KBM-7 (cell line): ENCODE measurements around the gene CHID1.

ENCODE experiments used
- DNase-seq: peaks from one replicate; pipeline ENCODE4 v3.0.0-alpha.2; 2015
- in situ Hi-C: fragments of 300-500 bp; cut with MboI; formaldehyde crosslinking; loops from 2 replicates; pipeline ENCODE4 v1.14.3; 2020; ENCODE audit warnings: low sequenced_read_pairs, low pct_unique_long_range_greater_than_20kb, mixed read lengths

The CHID1 gene

GRCh38 chr11:856397-856796 lies 54.2 kb downstream of the CHID1 start:
- DNase-seq: no peak
- in situ Hi-C loops: no loop called here

DNA sequence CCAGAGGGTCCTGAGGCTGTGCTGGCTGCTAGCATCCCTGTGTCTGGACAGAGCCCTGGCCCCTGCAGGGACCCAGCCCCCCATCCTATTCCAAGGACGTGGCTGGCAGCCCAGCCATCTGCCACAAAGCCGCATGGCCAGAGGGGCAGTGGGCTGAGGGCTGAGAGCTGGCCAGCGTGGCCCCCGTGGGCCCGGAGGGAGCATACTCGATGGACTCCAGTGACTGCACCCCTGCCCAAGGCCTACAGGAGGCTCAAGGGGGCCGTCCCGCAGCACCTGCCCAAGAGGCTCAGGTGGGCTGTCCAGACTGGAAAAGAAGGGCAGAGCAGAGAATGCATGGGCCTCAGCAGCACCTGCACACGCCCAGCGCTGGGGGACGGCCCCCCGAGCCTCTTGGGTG lies 54.8 kb downstream of the CHID1 start:
- DNase-seq: no peak
- in situ Hi-C loops: no loop called here

- no peak for DNase-seq
- in situ Hi-C loops: no loop called here
These were observed 55.3 kb downstream of the CHID1 start for GRCh38 chr11:855330-855674.

GRCh38 chr11:854601-855329 lies 55.8 kb downstream of the CHID1 start:
- in situ Hi-C loops: no loop called here
- DNase-seq: no peak

GRCh38 chr11:853682-854448 lies 56.7 kb downstream of the CHID1 start:
- in situ Hi-C loops: no loop called here
- DNase-seq: no peak

DNA sequence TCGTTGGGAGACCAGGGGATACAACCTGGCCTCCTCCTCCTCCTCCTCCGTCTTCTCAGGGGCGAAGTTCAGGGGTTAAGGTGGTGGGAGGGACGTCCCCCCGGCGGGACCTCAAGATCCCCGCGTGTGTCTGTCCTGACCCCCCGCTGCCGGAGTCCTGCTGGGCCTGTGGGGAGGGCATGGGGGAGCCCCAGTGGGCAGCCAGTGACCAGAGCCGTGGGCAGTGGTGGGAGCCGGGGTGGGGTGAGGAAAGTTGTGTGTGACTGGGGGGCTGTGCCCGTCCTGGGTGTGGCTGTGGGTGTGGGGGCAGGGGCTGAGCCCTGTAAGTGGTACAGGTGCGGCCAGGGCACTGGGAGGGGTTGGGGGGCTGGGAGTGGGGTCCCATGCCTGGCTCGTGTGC lies 57.8 kb downstream of the CHID1 start:
- no peak for DNase-seq

DNA sequence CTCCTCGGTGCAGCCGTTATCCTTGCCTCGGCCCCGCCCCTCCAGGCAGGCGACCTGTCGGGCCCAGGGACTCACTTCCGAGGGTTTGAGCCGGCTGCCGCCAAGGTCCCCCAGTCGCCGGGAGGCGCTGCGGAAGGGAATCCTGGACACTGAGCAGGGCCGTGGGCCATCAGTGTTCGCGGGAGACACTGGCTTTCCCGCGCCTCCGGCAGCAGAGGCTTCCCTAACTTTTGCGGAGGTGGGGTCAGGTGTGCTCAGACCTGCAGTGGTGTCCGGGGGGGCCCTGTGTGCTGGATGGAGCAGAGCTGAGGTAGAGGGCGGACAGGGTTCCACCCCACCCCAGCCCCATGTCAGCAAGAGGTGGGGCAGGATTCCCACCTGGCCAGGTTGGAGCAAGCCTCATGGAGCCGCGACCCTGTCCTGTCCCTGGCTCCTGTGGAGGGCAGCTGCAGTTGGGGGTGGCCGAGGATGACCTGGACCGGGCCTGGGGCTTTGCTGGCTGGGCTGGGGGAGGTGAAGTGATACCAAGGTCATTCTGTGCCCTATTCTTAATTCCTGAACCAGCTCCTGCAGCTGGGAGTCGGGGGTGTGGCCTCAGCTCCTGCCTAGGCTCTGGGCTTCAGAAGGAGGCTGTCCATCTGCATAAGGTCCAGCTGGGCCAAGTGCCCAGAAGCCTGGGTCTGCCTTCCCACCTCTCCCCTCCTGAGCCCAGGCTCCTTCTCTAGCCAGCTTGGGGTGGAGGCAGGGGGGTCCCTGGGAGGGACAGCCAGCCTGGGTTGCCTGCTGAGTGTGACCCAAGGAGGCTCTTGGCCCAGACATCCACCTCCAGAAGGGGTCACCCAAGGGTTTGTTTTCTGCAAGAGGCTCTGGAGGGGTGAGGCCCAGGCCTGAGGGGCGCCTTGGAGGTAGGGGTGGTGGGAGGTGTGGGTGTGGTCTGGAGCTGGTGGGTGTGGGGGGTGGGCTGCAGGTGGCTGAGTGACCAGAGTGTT lies 59.5 kb downstream of the CHID1 start:
- in situ Hi-C loops: no loop called here

More for the DNA sequence above, 57.8 kb downstream of the CHID1 start:
- in situ Hi-C loops: no loop called here

GRCh38 chr11:849951-850774 lies 60.4 kb downstream of the CHID1 start:
- DNase-seq: no peak
- in situ Hi-C loops: no loop called here

More for the DNA sequence above, 59.5 kb downstream of the CHID1 start:
- DNase-seq: no peak

DNA sequence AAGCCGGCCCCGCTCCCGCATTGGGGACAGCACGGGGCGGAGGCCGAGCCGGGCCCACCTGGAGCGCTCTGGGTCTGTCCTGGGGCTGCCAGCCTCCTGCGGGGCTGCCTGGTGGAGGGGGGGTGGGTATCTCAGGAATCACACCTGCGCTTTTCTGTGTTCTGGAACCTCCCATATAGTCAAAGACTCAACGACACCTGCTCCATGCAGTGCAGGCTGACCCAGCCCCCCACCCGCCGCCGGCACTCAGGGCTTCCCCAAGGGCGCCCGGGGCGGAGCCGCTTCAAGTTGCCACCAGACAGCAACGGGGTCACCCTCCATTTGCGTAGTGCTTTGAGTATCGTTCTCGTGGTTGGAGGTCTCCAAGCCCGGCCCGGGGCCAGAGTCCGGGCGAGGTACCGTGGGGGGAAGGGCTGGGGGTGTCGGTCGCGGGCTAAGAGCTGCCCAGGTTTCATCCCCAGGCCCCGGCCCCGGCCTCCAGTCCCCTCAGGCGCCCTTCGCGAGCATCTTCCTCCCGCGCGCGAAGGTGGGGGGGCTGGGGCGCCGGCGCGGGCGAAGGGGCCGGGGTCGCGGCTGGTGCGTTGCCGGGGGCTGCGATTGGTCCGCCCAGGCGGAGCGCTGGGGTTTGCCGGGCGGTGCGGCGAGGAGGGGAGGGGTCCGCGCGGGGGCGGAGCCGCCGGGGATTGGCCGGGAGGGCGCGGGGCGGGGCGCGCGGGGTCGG lies 61.3 kb downstream of the CHID1 start:
- in situ Hi-C loops: no loop called here
- DNase-seq: no peak

GRCh38 chr11:848380-848931 lies 62.2 kb downstream of the CHID1 start:
- in situ Hi-C loops: no loop called here
- no peak for DNase-seq

DNA sequence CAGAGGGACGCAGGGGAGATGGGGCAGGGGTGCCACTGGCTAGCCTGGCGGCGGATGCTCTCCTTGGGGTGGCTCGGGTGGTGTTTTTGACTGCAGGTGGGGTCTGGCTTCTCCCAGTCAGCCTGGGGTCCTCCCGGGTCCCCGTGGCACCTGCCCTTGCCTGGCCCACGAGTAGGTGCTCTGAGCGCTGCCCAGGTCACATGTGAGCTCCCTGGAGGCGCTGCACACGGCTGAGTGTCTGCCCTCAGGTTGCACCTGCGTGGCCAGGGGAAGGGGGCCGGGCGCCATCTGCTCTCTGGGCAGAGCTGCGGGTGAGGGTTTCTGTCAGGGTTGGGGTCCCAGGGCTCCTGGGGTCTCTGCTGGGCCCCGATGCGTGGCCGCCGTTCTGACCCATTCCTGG lies 62.7 kb downstream of the CHID1 start:
- in situ Hi-C loops: no loop called here
- DNase-seq: no peak

DNA sequence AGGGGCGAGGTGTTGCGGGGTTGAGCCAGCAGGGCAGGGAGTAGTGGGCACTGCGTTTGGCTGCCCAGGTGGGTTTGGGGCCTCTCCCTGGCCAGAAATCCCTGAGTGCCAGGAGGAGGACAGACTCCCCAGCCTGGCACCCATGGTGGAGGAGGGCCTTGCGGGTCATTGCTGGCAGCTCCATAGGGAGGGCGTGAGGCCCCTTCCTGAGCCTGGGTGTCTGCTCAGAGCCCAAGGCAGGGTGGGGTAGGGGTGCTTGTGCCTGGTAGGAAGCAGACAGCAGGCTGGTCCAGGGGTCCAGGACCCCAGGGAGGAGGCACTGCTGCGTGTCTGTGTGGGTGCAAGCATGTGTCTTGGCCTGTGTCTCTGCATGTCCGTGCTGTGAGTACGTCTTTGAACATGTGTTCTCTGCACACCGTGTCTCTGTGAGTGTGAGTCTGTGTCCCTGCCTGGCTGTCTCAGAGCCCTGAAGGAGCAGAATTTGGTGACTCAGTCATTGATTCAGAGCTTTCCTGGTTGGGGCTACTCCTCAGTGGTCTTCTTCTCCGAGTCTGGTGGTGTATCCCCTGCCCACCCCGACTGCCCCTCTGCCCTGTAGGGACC lies 64.0 kb downstream of the CHID1 start:
- in situ Hi-C loops: no loop called here
- no peak for DNase-seq

DNA sequence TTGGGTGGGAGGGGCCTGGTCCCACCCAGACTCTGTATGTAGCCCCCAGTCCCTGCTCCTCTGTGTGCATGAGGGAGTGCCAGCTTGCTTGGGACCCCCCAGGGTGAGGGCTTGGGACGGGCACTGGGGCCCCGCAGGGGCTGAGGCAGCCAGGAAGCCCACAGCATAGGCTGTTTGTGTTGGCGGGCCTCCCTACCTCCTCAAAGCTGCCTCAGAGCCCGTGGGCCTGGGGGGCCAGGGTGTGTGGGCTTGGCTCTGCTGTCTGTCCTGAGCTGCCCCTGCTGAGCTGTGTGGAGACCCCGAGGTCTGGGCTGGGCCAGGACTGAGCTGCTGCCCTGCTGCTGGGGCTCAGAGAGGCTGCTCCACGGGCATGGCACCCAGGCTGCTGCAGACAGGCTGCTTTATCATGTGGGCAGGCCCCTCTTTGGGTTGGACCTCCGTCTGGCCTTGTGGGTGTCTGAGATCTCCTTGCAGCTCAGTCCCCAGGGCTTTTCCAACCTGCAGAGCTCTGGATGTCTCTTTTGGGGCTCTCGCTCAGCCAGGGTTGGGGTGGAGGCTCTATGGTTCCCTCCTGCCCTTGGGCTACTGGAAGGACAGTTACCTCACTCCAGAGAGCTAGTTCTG lies 64.6 kb downstream of the CHID1 start:
- in situ Hi-C loops: no loop called here
- DNase-seq: no peak

DNA sequence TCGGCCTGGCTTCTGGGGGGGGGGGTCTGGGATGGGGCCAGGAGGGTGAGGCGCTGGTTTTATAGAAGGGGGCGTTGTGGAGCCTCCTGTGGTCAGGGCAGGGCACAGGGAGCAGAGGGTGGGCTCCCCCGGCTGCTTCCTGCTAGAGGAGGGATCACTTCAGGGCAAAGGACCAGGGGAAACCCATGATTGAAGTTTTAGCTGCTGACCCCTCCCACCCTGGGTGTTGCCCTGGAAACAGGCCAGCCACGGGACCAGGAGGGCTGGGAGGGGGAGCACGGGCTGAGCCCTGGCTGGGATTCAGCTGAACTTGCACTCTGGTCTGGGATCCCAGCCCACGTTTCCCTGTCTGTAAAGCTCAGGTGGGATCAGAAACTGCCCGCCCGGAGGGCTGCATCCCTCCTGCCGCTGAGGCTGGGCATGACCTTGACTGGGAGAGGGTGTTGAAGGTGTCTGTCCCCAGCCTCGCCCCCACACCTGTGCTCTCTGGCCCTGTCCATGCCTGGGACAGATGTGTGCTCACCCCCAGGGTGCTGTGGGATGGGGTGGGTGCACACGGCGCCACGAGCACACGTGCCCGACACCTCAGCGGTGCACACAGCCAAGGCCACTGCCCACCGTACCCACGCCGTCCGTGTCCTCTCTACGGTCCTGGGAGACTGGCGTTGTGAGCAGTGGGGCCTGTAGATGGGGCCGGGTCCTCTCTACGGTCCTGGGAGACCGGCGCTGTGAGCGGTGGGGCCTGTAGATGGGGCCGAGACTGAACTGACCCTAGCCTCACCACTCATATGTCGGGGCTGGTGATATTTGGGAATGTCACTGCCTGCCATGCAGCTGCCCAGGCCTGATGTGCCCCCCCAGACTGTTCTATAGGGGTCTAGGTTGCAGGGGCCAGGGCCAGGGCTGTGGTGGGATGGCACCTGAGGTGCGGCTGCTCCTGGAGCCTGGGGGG lies 65.6 kb downstream of the CHID1 start:
- peak; percentile 82 for DNase-seq
- in situ Hi-C loops: no loop called here

DNA sequence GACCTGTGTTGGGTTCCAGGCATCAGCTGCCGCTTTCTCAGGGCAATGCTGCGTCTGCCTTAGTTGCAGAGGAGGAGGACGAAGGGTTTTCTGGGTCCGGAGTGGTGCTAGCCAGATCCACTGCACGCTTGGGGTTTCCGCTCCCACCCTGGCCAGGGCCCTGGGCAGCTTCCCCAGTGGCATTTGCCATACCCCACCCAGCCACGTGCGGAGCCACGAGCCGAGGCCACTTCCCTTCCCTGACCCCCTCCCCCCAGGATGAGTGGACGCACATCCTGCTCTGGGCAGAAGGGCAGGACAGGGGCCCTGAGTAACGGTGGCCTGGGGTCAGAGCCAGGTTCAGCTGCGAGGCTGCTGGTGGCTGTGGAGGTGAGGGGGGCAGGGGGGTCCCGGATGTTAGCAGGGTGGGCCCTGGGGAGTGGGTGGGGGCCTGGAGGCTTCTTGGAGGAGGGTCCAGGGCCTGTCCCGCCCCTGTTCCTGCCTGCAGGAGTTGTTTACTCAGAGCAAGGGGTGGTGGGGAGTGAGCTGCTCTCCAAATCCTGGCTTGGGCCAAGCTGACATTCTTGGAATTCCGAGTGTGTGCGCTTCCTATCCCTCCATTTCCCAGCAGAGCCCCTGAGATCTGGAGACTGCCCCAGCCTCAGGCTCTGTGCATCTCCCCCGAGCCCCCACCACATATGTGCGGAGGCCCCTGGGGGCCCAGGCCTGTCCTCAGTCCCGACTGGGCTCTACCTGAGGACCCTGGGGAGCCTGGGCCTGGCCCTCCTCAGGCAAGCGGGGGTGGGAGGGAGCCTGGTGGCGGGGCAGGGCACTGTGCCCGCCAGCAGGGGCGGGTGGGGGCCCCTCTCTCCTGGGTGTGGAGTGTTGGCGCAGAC lies 66.6 kb downstream of the CHID1 start:
- in situ Hi-C loops: no loop called here
- no peak for DNase-seq
